ENCODE data around the gene KIR3DL2.
"Not testable (repeated sequence)": the region's sequence is repeated elsewhere in the genome, so short reads cannot be mapped to it uniquely, and the experiment has no call there.

The KIR3DL2 gene

DNA sequence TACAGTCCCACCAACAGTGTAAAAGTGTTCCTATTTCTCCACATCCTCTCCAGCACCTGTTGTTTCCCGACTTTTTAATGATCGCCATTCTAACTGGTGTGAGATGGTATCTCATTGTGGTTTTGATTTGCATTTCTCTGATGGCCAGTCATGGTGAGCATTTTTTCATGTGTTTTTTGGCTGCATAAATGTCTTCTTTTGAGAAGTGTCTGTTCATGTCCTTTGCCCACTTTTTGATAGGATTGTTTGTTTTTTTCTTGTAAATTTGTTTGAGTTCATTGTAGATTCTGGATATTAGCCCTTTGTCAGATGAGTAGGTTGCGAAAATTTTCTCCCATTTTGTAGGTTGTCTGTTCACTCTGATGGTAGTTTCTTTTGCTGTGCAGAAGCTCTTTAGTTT, 13.2 kb downstream of the KIR3DL2 start:
- H3K27me3 ChIP-seq (ENCODE audit: control insufficient read depth in 1 of 2, insufficient read depth in 2 of 2, low read length in 2 of 2); H3K27ac ChIP-seq (ENCODE audit: low read depth, low read length); H3K4me1 ChIP-seq (ENCODE audit: control insufficient read depth in 1 of 2, insufficient read depth in 2 of 2, low read length in 2 of 2); H3K9ac ChIP-seq (ENCODE audit: low read depth in 1 of 2, low read length in 2 of 2); H3K4me3 ChIP-seq (ENCODE audit: low read depth in 1 of 2, low read length in 2 of 2); H3K36me3 ChIP-seq (ENCODE audit: control insufficient read depth in 1 of 2, insufficient read depth in 2 of 2, low read length in 2 of 2); H3K9me3 ChIP-seq (ENCODE audit: control insufficient read depth in 1 of 2, low read length in 2 of 2): not testable (repeated sequence)

DNA sequence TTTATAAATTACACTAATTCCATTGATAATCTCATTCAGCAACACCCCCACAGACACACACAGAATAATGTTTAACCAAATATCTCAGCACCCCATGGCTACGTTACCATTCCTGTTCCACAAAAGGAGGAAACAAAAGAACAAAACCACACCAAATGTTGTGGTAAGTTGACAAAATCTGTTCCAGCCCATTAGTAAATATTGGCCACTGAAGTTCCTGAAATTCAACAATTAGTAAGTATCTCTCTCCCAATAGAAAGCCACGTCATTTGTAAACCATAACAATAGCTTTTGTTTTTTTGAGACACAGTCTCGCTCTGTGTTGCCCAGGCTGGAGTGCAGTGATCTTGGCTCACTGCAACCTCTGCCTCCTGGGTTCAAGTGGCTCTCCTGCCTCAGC, 21.5 kb downstream of the KIR3DL2 start:
- H3K27me3 ChIP-seq (ENCODE audit: control insufficient read depth in 1 of 2, insufficient read depth in 2 of 2, low read length in 2 of 2): no peaks in the 10 kb centered on the region
- no peak overlapping the region for H3K27ac ChIP-seq (ENCODE audit: low read depth, low read length)
- no peaks in the 10 kb centered on the region for H3K9me3 ChIP-seq (ENCODE audit: control insufficient read depth in 1 of 2, low read length in 2 of 2)
- H3K36me3 ChIP-seq (ENCODE audit: control insufficient read depth in 1 of 2, insufficient read depth in 2 of 2, low read length in 2 of 2): no peaks in the 10 kb centered on the region
- H3K4me1 ChIP-seq (ENCODE audit: control insufficient read depth in 1 of 2, insufficient read depth in 2 of 2, low read length in 2 of 2): no peaks in the 10 kb centered on the region
- H3K9ac ChIP-seq (ENCODE audit: low read depth in 1 of 2, low read length in 2 of 2): no peak overlapping the region
- H3K4me3 ChIP-seq (ENCODE audit: low read depth in 1 of 2, low read length in 2 of 2): no peak overlapping the region

DNA sequence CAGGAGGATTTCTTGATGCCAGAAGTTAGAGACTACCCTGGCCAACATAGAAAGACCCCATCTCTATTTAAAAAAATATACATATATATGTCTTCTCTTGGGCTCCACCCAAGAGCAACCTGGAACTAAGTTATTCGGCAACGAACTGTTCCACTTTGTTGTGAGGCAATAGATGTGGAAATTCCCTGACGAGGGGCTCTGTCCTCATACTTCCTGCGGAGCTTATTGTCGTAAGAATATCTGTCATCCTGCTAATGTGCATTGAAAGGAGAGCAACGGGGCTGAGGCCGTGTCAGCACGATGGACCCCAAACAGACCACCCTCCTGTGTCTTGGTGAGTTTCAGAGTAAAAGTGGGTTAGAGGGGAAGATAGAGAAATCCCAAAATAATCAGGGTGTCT, 23.7 kb downstream of the KIR3DL2 start, which contains the start of gene FCAR:
Gene FCAR (plus strand): TSS at position 246 of the 400 bp plus-strand sequence. CDS start 55 bp downstream, at position 301.
- H3K36me3 ChIP-seq (ENCODE audit: control insufficient read depth in 1 of 2, insufficient read depth in 2 of 2, low read length in 2 of 2): no peaks in the 10 kb centered on the region
- H3K27ac ChIP-seq (ENCODE audit: low read depth, low read length): no peak within 1 kb of the TSS
- H3K9me3 ChIP-seq (ENCODE audit: control insufficient read depth in 1 of 2, low read length in 2 of 2): no peaks in the 10 kb centered on the region
- no peak within 1 kb of the TSS for H3K4me3 ChIP-seq (ENCODE audit: low read depth in 1 of 2, low read length in 2 of 2)
- H3K4me1 ChIP-seq (ENCODE audit: control insufficient read depth in 1 of 2, insufficient read depth in 2 of 2, low read length in 2 of 2): no peaks in the 10 kb centered on the region
- no peak within 1 kb of the TSS for H3K9ac ChIP-seq (ENCODE audit: low read depth in 1 of 2, low read length in 2 of 2)
- no peaks in the 10 kb centered on the region for H3K27me3 ChIP-seq (ENCODE audit: control insufficient read depth in 1 of 2, insufficient read depth in 2 of 2, low read length in 2 of 2)

DNA sequence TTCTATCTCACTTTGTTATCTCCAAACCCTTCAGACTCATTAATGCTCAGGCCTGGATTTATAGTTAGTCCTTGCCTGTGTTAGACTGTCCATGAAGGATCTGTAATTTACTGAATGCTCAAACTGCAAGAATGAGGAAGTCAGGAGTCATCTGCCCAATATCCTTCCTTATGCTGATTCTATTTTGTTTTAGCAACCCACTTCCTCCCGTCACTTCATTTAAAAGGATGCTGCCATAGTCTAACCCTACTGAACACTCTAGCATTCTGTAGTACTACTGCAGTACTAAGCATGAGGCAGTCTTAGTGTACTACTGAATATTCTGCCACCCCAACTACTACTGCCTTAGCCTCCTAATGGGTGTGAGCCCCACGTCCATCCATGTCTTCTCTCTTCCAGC, 25.3 kb downstream of the KIR3DL2 start:
- Histone ChIP-seq H3K27me3 (ENCODE audit: control insufficient read depth in 1 of 2, insufficient read depth in 2 of 2, low read length in 2 of 2) (no peaks in the 10 kb centered on the region), H3K4me3 (ENCODE audit: low read depth in 1 of 2, low read length in 2 of 2) (no peak overlapping the region), H3K4me1 (ENCODE audit: control insufficient read depth in 1 of 2, insufficient read depth in 2 of 2, low read length in 2 of 2) (no peaks in the 10 kb centered on the region), H3K36me3 (ENCODE audit: control insufficient read depth in 1 of 2, insufficient read depth in 2 of 2, low read length in 2 of 2) (no peaks in the 10 kb centered on the region), H3K27ac (ENCODE audit: low read depth, low read length) (no peak overlapping the region), H3K9ac (ENCODE audit: low read depth in 1 of 2, low read length in 2 of 2) (no peak overlapping the region), H3K9me3 (ENCODE audit: control insufficient read depth in 1 of 2, low read length in 2 of 2) (no peaks in the 10 kb centered on the region)

DNA sequence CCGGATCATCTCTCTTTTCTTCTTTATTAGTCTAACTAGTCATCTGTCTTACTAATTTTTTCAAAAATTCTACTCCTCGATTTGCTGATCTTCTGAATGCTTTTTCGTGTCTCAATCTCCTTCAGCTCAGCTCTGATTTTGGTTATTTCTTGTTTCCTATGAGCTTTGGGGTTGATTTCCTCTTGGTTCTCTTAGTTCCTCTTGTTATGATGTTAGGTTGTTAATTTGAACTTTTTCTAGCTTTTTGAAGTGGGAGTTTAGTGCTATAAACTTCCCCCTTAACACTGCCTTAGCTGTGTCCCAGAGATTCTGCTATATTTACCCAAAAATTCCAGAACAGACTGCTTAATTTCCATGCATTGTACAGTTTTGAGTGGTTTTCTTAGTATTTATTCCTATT, 27.2 kb downstream of the KIR3DL2 start:
- Histone ChIP-seq H3K4me1 (ENCODE audit: control insufficient read depth in 1 of 2, insufficient read depth in 2 of 2, low read length in 2 of 2) (no peaks in the 10 kb centered on the region), H3K27me3 (ENCODE audit: control insufficient read depth in 1 of 2, insufficient read depth in 2 of 2, low read length in 2 of 2) (no peaks in the 10 kb centered on the region), H3K27ac (ENCODE audit: low read depth, low read length) (no peak overlapping the region), H3K9ac (ENCODE audit: low read depth in 1 of 2, low read length in 2 of 2) (no peak overlapping the region), H3K4me3 (ENCODE audit: low read depth in 1 of 2, low read length in 2 of 2) (no peak overlapping the region), H3K9me3 (ENCODE audit: control insufficient read depth in 1 of 2, low read length in 2 of 2) (no peaks in the 10 kb centered on the region), H3K36me3 (ENCODE audit: control insufficient read depth in 1 of 2, insufficient read depth in 2 of 2, low read length in 2 of 2) (no peaks in the 10 kb centered on the region)

DNA sequence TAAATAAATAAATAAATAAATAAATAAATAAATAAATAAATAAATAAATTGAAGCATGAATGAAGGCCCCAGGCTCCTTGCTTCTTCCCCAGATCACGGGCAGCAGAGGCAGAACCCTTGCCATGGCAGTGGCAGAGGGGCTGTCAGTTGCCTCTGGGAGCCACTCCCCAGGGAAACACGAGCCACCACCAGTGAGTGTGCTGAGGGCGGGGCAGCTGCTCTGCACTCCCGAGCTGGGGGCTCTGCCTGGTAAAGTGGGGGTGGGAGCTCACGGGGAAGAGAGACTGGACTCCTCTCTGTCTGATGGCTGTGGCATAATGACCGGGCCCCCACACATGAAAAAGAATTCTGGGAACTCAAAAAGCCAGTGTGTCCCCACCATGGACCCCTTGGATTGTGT, 31.6 kb downstream of the KIR3DL2 start:
- H3K27ac ChIP-seq (ENCODE audit: low read depth, low read length): no peak overlapping the region

DNA sequence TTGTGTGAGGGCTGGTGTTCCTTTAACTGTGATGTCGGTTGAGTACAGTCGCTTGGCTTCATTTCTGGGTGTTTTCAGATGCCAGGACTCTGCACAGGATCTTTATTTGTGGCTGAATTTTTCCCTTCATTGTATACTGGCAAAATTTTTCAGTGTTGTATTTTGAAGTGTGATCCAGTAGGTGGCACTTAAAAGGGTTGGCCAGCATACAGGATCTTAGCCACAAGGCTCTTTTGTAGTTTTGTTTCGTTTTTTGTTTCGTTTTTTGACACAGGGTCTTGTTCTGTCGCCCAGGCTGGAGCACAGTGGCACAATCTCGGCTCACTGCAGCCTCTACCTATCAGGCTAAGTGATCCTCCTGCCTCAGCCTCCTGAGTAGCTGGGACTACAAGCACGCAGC, 32.5 kb downstream of the KIR3DL2 start:
- no peaks in the 10 kb centered on the region for H3K27me3 ChIP-seq (ENCODE audit: control insufficient read depth in 1 of 2, insufficient read depth in 2 of 2, low read length in 2 of 2)
- H3K36me3 ChIP-seq (ENCODE audit: control insufficient read depth in 1 of 2, insufficient read depth in 2 of 2, low read length in 2 of 2): no peaks in the 10 kb centered on the region
- H3K27ac ChIP-seq (ENCODE audit: low read depth, low read length): no peak overlapping the region
- H3K4me3 ChIP-seq (ENCODE audit: low read depth in 1 of 2, low read length in 2 of 2): no peak overlapping the region
- no peak overlapping the region for H3K9ac ChIP-seq (ENCODE audit: low read depth in 1 of 2, low read length in 2 of 2)
- no peaks in the 10 kb centered on the region for H3K4me1 ChIP-seq (ENCODE audit: control insufficient read depth in 1 of 2, insufficient read depth in 2 of 2, low read length in 2 of 2)
- H3K9me3 ChIP-seq (ENCODE audit: control insufficient read depth in 1 of 2, low read length in 2 of 2): no peaks in the 10 kb centered on the region

More for the DNA sequence above, 31.6 kb downstream of the KIR3DL2 start:
- H3K36me3 ChIP-seq (ENCODE audit: control insufficient read depth in 1 of 2, insufficient read depth in 2 of 2, low read length in 2 of 2): no peaks in the 10 kb centered on the region
- no peak overlapping the region for H3K9ac ChIP-seq (ENCODE audit: low read depth in 1 of 2, low read length in 2 of 2)
- no peak overlapping the region for H3K4me3 ChIP-seq (ENCODE audit: low read depth in 1 of 2, low read length in 2 of 2)
- H3K4me1 ChIP-seq (ENCODE audit: control insufficient read depth in 1 of 2, insufficient read depth in 2 of 2, low read length in 2 of 2): no peaks in the 10 kb centered on the region
- H3K27me3 ChIP-seq (ENCODE audit: control insufficient read depth in 1 of 2, insufficient read depth in 2 of 2, low read length in 2 of 2): no peaks in the 10 kb centered on the region
- no peaks in the 10 kb centered on the region for H3K9me3 ChIP-seq (ENCODE audit: control insufficient read depth in 1 of 2, low read length in 2 of 2)

DNA sequence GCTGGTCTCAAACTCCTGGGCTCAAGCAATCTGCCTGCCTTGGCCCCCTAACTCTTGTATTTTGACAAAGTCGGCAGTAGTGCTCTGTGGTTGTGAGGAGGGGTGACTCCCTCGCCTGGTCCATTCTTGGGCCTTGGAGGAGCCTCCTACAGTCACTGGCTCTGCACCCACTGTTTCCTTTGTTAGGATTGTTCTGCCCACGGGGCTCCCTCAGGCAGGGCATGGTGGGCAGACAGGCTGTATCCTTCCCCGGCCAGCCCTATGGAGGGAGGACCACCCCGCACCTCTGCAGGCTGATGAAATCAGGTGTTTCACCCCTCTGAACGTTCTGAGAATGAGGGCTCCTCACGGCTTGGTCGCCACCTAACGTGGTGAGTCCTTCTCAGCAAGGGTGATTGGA, 33.0 kb downstream of the KIR3DL2 start:
- Histone ChIP-seq H3K36me3 (ENCODE audit: control insufficient read depth in 1 of 2, insufficient read depth in 2 of 2, low read length in 2 of 2) (no peaks in the 10 kb centered on the region), H3K4me1 (ENCODE audit: control insufficient read depth in 1 of 2, insufficient read depth in 2 of 2, low read length in 2 of 2) (no peaks in the 10 kb centered on the region), H3K9ac (ENCODE audit: low read depth in 1 of 2, low read length in 2 of 2) (no peak overlapping the region), H3K9me3 (ENCODE audit: control insufficient read depth in 1 of 2, low read length in 2 of 2) (no peaks in the 10 kb centered on the region), H3K4me3 (ENCODE audit: low read depth in 1 of 2, low read length in 2 of 2) (no peak overlapping the region), H3K27ac (ENCODE audit: low read depth, low read length) (no peak overlapping the region), H3K27me3 (ENCODE audit: control insufficient read depth in 1 of 2, insufficient read depth in 2 of 2, low read length in 2 of 2) (no peaks in the 10 kb centered on the region)

DNA sequence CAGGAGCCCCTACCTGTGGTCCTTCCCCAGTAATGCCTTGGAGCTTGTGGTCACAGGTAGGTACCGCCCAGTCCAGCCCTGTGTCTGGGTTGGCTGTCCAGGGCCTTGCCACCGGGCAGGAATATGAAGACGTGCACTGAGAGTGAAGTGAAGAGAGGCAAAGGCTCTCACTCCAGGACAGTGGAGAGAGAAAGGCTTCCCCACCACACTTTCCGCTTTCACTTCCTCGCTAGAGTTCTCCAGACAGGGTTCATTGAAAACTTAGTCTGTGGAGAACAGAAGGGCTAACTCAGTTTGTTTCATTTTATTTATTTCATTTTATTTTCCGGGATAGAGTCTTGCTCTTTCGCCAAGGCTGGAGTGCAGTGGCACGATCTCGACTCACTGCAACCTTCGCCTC, 38.0 kb downstream of the KIR3DL2 start:
- Histone ChIP-seq H3K36me3 (ENCODE audit: control insufficient read depth in 1 of 2, insufficient read depth in 2 of 2, low read length in 2 of 2) (no peaks in the 10 kb centered on the region), H3K27me3 (ENCODE audit: control insufficient read depth in 1 of 2, insufficient read depth in 2 of 2, low read length in 2 of 2) (no peaks in the 10 kb centered on the region), H3K27ac (ENCODE audit: low read depth, low read length) (no peak overlapping the region), H3K9ac (ENCODE audit: low read depth in 1 of 2, low read length in 2 of 2) (no peak overlapping the region), H3K9me3 (ENCODE audit: control insufficient read depth in 1 of 2, low read length in 2 of 2) (peaks cover 0 to under 1% of the 10 kb centered on the region in 2 donors), H3K4me3 (ENCODE audit: low read depth in 1 of 2, low read length in 2 of 2) (no peak overlapping the region), H3K4me1 (ENCODE audit: control insufficient read depth in 1 of 2, insufficient read depth in 2 of 2, low read length in 2 of 2) (no peaks in the 10 kb centered on the region)

DNA sequence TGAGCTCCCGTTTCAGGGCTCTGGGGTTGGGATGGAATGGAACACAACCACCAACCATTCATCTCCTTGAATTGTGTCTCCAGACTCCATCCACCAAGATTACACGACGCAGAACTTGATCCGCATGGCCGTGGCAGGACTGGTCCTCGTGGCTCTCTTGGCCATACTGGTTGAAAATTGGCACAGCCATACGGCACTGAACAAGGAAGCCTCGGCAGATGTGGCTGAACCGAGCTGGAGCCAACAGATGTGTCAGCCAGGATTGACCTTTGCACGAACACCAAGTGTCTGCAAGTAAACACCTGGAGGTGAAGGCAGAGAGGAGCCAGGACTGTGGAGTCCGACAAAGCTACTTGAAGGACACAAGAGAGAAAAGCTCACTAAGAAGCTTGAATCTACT, 39.3 kb downstream of the KIR3DL2 start:
- peaks cover 0 to 5% of the 10 kb centered on the region in 2 donors for H3K9me3 ChIP-seq (ENCODE audit: control insufficient read depth in 1 of 2, low read length in 2 of 2)
- no peaks in the 10 kb centered on the region for H3K27me3 ChIP-seq (ENCODE audit: control insufficient read depth in 1 of 2, insufficient read depth in 2 of 2, low read length in 2 of 2)
- H3K9ac ChIP-seq (ENCODE audit: low read depth in 1 of 2, low read length in 2 of 2): no peak overlapping the region
- H3K4me1 ChIP-seq (ENCODE audit: control insufficient read depth in 1 of 2, insufficient read depth in 2 of 2, low read length in 2 of 2): no peaks in the 10 kb centered on the region
- H3K4me3 ChIP-seq (ENCODE audit: low read depth in 1 of 2, low read length in 2 of 2): no peak overlapping the region
- no peaks in the 10 kb centered on the region for H3K36me3 ChIP-seq (ENCODE audit: control insufficient read depth in 1 of 2, insufficient read depth in 2 of 2, low read length in 2 of 2)
- no peak overlapping the region for H3K27ac ChIP-seq (ENCODE audit: low read depth, low read length)

DNA sequence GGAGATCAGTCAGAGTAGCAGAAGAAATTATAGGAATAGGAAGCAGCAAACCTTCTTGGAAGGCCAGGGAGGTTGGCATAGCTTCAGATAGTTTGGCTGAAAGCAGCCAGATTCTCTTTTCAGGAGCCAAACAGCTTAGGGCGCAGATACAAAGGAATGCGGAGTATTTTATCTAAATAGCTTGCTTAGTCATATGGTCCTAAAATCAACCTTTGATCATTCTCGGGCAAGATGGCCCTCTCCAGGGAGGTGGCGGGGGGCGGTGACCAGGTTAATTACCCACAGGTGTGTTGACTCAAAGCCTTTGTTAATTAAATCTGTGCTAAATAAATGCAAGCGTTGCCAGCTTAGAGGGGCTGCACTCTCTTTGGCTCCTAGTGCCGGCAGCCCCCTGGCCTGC, 43.2 kb downstream of the KIR3DL2 start:
- Histone ChIP-seq H3K36me3 (ENCODE audit: control insufficient read depth in 1 of 2, insufficient read depth in 2 of 2, low read length in 2 of 2) (no peaks in the 10 kb centered on the region), H3K4me3 (ENCODE audit: low read depth in 1 of 2, low read length in 2 of 2) (no peak overlapping the region), H3K9ac (ENCODE audit: low read depth in 1 of 2, low read length in 2 of 2) (no peak overlapping the region), H3K27ac (ENCODE audit: low read depth, low read length) (no peak overlapping the region), H3K9me3 (ENCODE audit: control insufficient read depth in 1 of 2, low read length in 2 of 2) (peaks cover 0 to 5% of the 10 kb centered on the region in 2 donors), H3K4me1 (ENCODE audit: control insufficient read depth in 1 of 2, insufficient read depth in 2 of 2, low read length in 2 of 2) (no peaks in the 10 kb centered on the region), H3K27me3 (ENCODE audit: control insufficient read depth in 1 of 2, insufficient read depth in 2 of 2, low read length in 2 of 2) (no peaks in the 10 kb centered on the region)
